GM18867 (cell line): ENCODE measurements around the gene GDF7.
"Not testable (repeated sequence)": the region's sequence is repeated elsewhere in the genome, so short reads cannot be mapped to it uniquely, and the experiment has no call there.

Experiments used
- ATAC-seq: cut with Tn5 transposase; IDR thresholded peaks from one replicate; pipeline ENCODE4 v1.9.1; 2021; ENCODE audit warnings: mild to moderate bottlenecking, moderate library complexity; ENCODE audit not compliant: unreplicated experiment

GDF7 gene

DNA sequence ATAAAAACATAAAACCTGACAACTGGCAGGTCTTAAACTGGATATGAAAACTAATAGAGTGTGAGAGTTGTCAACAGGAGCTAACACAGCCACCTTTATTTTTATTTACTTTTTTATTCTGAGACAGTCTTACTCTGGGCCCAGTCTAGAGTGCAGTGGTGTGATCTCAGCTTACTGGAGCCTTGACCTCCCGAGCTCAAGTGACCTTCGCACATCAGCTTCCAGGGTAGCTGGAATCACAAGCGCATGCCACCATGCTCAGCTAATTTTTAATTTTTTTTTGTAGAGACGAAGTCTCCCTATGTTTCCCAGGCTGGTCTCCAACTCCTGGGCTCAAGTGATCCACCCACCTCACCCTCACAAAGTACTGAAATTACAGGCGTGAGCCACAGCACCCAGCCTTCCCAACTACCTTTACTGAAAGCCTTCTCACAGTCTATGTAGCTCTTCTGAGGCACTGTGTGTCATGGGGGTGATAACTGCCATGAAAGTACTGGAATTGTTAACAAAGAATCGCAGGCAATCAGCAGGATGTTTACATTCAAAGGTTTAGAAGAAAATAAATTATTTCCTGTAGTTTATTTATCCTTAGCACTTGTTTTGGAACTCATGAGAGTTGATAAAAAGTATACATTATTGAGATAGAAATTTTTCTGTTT, 24.3 kb downstream of the GDF7 start:
- ATAC-seq = no peak

DNA sequence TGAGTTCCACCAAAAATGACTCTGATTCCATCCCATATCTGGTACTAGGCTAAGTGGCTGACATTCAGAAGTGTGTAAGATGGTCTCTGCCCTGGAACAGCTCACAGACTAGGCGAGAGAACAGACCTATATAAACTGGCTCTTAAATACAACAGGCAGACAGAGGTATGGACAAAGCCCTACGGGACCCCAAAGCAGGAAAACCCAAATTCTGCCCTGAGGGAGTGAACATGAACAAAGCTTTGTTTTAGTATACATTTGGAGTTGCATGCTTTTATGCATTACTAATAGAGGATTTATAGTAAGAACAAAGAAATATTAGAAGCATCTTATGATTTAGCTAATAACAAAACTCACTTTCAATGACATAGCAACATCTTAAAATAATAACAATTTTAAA, 25.1 kb downstream of the GDF7 start:
- no peak for ATAC-seq

DNA sequence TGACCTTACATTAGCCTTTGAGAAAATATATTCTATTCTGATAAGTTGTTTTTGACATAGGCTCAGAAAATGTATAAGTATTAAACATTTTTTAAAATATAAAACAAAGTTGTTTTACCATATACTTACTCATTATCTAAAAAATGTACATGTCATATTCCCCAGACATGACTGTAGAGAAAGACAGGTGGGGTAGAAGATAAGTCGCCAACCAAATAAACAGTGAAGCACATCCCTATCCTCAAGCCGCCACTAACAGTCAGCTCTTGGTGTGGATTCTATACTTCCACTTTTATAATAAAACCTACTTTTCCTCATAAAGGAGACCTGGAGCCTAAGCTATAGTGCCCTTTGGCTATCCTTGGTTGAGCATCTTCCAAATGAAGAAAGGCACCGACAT, 26.4 kb downstream of the GDF7 start:
- no peak for ATAC-seq

DNA sequence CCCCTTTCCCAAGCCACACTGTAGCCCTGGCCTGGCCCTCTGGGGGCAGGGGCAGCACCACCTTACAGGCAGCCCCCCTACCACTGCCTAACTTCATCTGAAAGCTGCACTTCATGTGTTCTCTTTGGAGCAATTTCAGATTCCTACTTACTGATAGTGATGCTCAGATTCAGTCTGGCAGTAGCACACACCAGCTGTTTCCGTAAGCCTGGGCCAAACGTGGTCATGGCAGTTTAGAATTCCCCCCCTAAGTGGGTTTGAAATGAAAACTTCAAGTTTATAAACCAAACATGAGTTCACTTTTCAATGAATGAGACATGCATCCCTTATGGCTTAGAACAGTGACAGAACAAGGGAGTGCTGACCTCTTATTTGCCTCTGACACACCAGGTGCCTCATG, 29.4 kb downstream of the GDF7 start:
- ATAC-seq = no peak

DNA sequence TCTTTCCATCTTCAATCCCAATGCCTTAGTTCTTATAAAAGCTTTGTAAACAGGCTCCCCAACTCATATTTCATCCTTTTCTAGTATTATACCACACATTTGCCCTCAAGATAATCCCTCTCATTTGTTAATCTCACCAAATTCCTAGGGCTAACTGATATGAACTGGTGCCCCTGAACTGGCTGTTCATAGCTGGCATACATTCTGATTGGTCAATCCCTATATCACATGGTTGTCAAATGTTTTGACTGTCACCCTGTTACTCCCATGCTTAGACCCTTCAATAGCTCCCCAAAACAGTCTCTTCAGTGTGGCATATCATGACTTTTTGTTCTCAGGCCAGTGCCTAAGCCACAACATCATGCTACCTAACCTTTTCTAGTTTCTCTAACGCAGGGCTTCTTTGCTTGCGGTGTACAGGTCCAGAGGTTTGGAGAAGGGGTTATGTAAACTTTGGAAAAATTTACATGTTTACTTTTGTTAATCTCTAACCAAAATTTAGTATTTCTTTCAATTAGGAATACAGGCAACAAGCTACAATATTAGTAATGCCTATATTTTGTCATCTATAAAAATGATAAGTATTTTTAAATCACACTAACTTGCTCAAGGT, 30.5 kb downstream of the GDF7 start:
- no peak for ATAC-seq

DNA sequence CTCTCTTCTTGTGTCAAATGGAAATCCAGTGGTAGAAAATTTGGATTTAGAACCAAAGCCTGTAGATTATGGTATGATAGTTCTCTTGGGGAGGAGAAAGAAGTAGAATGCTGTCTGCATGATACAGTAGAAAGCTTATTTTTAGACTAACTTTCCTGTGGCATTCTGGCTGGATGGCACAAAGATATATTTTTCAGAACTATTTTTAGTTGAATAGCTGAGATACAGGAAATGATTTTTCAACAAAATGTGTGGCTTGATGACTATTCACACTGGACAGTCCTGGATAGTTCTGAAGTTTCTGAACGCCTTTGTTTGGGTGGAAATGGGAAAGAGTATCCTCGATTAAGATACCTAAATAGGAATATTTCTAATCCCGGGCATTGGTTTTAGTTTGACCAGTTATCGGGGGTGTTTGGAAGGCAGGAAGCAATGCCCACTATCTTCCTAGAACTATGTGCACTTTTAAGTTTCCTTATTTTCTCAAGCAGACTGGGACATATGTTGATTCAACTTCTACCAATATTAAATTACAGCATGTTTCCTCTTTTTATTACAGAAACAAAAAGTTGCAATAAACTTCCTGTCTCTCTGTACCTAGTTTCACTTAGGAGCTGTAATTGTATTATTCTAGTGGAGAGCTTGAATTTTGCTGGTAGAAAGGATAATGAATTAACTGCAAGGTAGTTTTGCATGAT, 32.1 kb downstream of the GDF7 start:
- ATAC-seq = no peak

DNA sequence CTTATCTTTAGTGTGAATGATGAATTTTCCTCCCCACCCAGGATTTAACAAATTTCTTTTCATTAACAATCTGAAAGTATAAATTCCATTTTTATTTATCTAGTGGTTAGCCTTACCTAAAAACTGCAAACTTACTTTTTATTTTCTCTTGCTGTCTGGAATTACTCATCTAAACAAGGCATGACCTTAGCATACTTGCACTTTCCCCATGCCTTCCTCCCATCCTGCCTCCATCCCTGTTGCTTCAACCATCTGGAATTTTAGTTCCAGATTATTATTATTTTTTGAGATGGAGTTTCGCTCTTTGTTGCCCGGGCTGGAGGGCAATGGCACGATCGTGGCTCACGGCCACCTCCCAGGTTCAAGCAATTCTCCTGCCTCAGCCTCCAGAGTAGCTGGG, 35.6 kb downstream of the GDF7 start:
- ATAC-seq = no peak

DNA sequence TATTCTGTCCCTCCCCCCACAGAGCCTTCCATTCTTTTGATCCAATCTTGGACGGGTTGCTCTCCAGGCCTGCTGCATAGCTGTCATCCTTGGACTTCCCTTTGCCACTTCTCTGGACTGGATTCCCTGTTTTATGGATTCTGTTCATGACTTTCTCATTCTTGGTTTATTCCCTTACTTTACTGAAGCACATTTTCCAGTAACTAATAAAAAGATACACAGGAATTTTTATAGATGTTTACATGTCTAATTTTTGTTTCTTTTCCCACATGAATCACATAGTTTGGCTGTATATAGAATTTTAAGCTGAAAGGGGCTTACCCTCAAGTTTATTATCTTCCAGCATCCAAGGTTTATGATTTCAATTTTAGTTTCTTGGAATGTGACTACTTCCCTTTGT, 37.9 kb downstream of the GDF7 start:
- ATAC-seq = no peak

DNA sequence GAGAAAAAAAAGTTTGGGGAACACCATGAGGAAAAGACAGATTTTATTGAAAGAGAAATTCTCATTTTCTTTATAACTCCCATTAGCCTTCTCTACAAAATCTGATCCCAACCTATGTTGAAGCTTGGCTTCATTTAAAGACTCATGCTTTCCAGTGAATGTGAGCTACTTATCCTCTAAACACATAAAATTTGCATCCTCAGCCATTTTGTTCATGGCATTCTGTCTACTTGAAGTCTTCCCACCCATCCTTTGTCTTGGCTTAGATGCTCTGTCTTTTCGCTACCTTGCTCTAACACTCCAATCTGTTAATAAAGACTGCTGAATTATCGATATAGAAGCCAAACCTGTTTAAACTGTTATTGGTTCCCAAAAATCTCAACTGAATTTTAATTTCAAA, 39.3 kb downstream of the GDF7 start:
- no peak for ATAC-seq

DNA sequence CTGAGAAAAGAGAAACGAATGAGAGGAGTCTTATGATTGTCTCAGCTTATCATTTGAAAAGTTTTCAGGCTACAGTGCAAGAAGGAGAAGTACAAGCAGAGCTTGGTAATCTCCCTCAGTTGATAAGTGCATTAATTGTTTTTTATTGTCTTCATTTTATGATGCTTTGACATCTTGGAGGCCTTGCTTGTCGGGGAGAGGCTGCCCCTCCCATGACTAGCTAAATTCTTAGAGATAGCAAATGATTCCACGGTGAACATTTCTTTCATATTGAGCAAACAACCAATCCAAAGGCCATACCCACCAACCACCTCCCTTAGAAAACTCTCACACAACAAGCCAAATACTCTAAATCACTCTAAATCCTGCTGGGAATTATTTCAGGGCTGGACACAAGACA, 39.8 kb downstream of the GDF7 start:
- ATAC-seq = no peak

DNA sequence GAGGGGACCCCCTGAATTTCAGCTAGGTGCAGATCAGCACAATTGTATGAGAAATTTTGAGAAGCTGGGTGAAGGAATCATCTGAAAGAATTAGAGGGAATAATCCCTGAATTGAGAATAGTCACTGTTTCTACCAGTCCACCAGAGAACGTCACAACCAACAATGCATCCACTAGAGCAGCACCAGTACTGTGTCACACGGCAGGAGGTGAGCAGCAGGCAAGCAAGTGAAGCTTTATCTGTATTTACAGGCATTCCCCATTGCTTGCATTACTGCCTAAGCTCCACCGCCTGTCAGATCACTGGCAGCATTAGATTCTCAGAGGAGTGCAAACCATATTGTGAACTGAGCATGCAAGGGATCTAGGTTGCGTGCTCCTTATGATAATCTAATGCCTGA, 40.7 kb downstream of the GDF7 start:
- ATAC-seq = no peak

DNA sequence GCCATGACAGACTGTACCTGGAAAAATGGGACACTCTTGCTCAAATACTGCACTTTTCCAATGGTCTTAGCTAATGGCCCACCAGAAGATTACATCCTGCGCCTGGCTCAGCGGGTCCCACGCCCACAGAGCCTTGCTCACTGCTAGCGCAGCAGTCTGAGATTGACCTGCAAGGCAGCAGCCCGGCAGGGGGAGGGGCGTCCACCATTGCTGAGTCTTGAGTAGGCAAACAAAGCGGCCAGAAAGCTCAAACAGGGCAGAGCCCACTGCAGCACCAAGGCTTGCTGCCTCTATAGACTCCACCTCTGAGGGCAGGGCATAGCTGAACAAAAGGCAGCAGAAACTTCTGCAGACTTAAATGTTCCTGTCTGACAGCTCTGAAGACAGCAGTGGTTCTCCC, 44.7 kb downstream of the GDF7 start:
- not testable (repeated sequence) for ATAC-seq

DNA sequence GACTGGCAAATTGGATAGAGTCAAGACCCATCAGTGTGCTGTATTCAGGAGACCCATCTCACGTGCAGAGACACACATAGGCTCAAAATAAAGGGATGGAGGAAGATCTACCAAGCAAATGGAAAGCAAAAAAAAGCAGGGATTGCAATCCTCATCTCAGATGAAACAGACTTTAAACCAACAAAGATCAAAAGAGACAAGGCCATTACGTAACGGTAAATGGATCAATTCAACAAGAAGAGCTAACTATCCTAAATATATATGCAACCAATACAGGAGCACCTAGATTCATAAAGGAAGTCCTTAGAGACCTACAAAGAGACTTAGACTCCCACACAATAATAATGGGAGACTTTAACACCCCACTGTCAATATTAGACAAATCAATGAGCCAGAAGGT, 46.6 kb downstream of the GDF7 start:
- ATAC-seq = not testable (repeated sequence)

DNA sequence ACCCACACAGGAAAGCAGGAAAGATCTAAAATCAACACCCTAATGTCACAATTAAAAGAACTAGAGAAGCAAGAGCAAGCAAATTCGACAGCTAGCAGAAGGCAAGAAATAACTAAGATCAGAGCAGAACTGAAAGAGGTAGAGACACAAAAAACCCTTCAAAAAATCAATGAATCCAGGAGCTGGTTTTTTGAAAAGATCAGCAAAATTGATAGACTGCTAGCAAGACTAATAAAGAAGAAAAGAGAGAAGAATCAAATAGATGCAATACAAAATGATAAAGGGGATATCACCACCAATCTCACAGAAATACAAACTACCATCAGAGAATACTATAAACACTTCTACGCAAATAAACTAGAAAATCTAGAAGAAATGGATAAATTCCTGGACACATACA, 47.5 kb downstream of the GDF7 start:
- ATAC-seq = not testable (repeated sequence)

DNA sequence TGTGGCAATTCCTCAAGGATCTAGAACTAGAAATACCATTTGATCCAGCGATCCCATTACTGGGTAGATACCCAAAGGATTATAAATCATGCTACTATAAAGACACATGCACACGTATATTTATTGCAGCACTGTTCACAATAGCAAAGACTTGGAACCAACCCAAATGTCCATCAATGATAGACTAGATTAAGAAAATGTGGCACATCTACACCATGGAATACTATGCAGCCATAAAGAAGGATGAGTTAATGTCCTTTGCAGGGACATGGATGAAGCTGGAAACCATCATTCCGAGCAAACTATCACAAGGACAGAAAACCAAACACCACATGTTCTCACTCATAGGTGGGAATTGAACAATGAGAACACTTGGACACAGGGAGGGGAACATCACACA, 49.2 kb downstream of the GDF7 start:
- ATAC-seq = not testable (repeated sequence)

DNA sequence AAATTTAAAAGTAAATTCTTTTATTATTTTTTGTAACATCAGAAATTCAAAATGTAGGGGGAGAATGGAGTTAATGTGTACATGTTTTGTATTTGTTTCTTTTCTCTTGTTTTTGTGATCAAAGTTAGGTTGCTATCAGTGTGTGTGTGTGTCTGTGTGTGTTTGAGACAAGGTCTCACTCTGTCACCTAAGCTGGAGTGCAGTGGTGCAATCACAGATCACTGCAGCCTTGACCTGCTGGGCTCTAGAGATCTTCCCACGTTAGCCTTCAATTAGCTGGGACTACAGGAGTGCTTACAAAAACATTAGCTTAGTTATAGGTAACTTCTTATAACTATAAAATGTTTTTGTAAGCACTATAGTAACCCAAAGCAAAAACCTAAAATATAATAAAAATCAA, 50.7 kb downstream of the GDF7 start:
- no peak for ATAC-seq

DNA sequence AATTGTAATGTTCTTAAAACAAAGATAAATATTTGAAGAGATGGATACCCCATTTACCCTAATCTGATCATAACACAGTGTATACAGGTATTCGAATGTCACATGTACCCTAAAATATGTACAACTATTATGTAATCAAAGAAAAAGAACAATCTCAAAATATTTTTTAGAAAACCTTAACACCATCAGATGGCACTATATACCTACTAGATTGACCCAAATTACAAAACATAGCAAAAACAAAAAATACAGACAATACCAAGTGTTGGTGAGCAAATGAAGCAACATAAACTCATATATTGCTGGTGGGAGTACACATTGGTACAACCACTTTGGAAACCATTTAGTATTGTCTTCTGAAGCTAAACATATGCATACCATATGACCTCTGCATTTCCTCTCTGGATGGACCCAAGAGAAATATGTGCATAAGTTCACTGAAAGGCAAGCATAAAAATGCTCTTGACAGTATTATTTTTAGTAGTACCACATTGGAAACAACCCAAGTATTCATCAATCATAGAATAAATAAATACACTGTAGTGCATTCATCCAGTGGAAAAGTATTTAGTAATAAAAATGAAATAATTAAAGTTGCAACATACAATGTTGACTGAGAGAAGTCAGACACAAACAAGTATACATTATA, 55.8 kb downstream of the GDF7 start:
- no peak for ATAC-seq

DNA sequence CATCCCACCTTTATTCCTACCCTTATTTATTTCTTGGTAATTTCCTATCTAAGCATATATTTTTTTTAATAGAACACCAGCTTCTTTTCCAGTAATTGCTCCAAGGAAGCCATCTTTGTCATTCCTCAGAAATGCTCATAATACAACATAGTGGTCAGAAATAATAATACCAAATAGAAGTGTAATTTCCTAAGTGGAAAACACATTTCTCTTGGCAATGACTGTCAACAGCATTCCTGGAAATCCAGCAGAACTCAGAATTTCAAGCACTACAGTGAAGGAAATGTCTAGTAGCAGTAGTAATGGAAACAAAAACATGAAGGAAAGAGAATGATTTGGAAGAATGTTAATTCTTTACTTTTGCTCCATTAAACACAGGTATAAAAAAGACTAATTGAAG, 56.6 kb downstream of the GDF7 start:
- no peak for ATAC-seq

DNA sequence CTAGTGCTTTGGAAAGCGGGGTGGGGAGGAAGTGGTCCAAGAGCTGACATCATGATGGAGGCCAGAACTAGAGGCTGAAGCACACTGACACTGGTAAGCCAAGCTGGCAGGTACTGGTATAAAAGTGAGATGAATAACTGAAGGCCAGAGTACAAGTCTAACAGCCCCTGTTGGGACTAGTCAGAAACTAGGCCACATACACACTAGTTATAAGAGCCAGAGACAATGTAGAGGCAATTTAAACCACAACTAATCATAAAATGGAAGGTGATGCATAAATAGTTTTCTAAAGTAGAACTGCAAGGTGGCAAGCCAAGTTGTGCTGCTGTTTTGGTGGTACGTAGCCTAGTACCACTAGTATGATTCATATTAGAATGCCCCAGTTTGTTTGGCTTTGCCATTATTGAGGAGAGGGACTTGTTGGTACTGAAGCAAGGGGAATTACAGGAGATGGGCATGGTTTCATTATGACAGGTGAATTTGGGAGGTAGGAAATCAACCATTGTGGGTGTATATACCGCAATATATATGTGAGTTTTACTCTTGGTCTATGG, 57.6 kb downstream of the GDF7 start:
- ATAC-seq = no peak

DNA sequence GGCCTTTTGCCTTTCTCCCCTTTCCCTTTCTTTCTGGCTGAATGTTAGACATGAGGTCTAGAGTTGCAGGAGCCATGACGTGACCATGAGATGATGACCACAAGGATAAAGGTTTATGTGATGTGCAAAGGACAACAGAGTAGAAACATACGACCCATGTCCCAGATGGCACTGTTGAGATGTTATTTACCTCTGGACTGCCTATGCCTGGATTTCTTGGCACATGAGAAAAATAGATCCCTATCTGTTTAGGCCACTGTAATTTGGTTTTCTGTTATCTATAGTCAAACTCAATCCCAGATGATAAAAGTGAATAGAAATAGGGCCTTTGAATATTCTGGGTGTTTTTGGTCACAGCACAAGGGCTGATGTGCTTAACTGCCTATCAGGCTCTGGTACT, 58.8 kb downstream of the GDF7 start:
- no peak for ATAC-seq

DNA sequence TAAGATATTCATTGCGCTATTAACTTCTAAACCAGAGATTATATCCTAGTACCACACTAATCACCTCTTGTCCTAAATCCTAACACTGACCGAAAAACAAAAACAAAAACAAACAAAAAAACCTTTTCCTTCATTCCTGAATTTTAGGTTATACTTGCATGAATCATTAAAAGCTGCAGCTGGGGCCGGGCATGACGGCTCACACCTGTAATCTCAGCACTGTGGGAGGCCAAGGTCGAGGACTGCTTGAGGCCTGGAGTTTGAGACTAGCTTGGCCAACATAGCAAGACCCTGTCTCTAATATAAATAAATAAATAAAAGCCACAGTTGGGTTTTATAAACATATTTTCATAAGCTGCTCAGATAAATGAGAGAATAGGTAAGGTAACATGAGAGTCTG, 60.0 kb downstream of the GDF7 start:
- ATAC-seq = no peak
